ENCODE results near the gene SDHB. TPM values are rescaled to one million over a fixed set of nuclear protein-coding genes. Genes with fewer than 3 reads are reported as not detected.

SDHB gene
- total and polyA plus RNA-seq, 2 donors from 2014 or later, result 92.0 to 313 TPM

- no peak overlapping the region for H3K27ac ChIP-seq (ENCODE audit: low read depth in 2 of 2, low read length in 2 of 2)
- FAIRE-seq, result no peak
- no peak overlapping the region for H3K4me3 ChIP-seq (ENCODE audit: low read length in 3 of 3)
- TF ChIP-seq, protein P1, sequence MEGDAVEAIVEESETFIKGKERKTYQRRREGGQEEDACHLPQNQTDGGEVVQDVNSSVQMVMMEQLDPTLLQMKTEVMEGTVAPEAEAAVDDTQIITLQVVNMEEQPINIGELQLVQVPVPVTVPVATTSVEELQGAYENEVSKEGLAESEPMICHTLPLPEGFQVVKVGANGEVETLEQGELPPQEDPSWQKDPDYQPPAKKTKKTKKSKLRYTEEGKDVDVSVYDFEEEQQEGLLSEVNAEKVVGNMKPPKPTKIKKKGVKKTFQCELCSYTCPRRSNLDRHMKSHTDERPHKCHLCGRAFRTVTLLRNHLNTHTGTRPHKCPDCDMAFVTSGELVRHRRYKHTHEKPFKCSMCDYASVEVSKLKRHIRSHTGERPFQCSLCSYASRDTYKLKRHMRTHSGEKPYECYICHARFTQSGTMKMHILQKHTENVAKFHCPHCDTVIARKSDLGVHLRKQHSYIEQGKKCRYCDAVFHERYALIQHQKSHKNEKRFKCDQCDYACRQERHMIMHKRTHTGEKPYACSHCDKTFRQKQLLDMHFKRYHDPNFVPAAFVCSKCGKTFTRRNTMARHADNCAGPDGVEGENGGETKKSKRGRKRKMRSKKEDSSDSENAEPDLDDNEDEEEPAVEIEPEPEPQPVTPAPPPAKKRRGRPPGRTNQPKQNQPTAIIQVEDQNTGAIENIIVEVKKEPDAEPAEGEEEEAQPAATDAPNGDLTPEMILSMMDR (IDR thresholded peaks at IDR 0.05; ENCODE audit: borderline replicate concordance, extremely low read depth, insufficient read depth), result no peak
- H3K9me3 ChIP-seq (ENCODE audit: control insufficient read depth in 2 of 3, insufficient read depth in 1 of 3, low read length in 3 of 3), result peaks cover 0 to 2% (median 0%) of the 10 kb centered on the region in 3 donors
- H3K36me3 ChIP-seq (ENCODE audit: control insufficient read depth in 2 of 3, insufficient read depth in 3 of 3, low read length in 3 of 3), result no peaks in the 10 kb centered on the region
- intact Hi-C loops (cut with DNase I), result no loop called here
- H3K9ac ChIP-seq (ENCODE audit: low read length in 3 of 3), result no peak overlapping the region
- no peaks in the 10 kb centered on the region for H3K4me1 ChIP-seq (ENCODE audit: control insufficient read depth in 2 of 3, insufficient read depth in 2 of 3, low read depth in 1 of 3, low read length in 3 of 3)
- no peak for DNase-seq
- no peaks in the 10 kb centered on the region for H3K27me3 ChIP-seq (ENCODE audit: control insufficient read depth, insufficient read depth, low read length)
Measured at GRCh38 chr1:17067465-17068240, 13.8 kb upstream of the SDHB start.

DNA sequence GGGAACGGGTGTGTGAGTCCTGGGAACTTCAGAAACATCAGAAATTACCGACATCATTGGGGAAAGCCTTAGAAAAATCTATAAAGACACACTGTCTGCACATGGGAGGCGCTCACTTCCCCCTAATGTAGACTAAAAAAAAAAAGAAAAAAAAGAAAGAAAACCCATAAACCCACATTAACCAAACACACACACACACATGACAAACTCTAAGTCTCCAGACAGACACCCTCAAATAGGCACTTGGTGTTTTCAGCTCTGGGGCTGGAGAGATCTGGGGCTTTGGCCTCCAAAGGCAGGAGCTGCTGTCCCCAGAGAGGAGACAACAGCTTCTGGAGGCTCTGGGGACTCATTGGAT lies 13.2 kb upstream of the SDHB start:
- Histone ChIP-seq H3K4me1 (ENCODE audit: control insufficient read depth in 2 of 3, insufficient read depth in 2 of 3, low read depth in 1 of 3, low read length in 3 of 3) (no peaks in the 10 kb centered on the region), H3K27me3 (ENCODE audit: control insufficient read depth, insufficient read depth, low read length) (no peaks in the 10 kb centered on the region), H3K9me3 (ENCODE audit: control insufficient read depth in 2 of 3, insufficient read depth in 1 of 3, low read length in 3 of 3) (peaks cover 0 to 2% (median 0%) of the 10 kb centered on the region in 3 donors), H3K4me3 (ENCODE audit: low read length in 3 of 3) (no peak overlapping the region), H3K9ac (ENCODE audit: low read length in 3 of 3) (no peak overlapping the region), H3K36me3 (ENCODE audit: control insufficient read depth in 2 of 3, insufficient read depth in 3 of 3, low read length in 3 of 3) (no peaks in the 10 kb centered on the region), H3K27ac (ENCODE audit: low read depth in 2 of 2, low read length in 2 of 2) (no peak overlapping the region)
- intact Hi-C loops (cut with DNase I), result no loop called here
- FAIRE-seq (no peak), DNase-seq (no peak)
- TF ChIP-seq, protein P1 (IDR thresholded peaks at IDR 0.05; ENCODE audit: borderline replicate concordance, extremely low read depth, insufficient read depth), result no peak

- H3K9me3 ChIP-seq (ENCODE audit: control insufficient read depth in 2 of 3, insufficient read depth in 1 of 3, low read length in 3 of 3), result peaks cover 0 to 2% (median 0%) of the 10 kb centered on the region in 3 donors
- H3K27ac ChIP-seq (ENCODE audit: low read depth in 2 of 2, low read length in 2 of 2), result no peak overlapping the region
- no peak overlapping the region for H3K9ac ChIP-seq (ENCODE audit: low read length in 3 of 3)
- H3K36me3 ChIP-seq (ENCODE audit: control insufficient read depth in 2 of 3, insufficient read depth in 3 of 3, low read length in 3 of 3), result no peaks in the 10 kb centered on the region
- H3K4me1 ChIP-seq (ENCODE audit: control insufficient read depth in 2 of 3, insufficient read depth in 2 of 3, low read depth in 1 of 3, low read length in 3 of 3), result no peaks in the 10 kb centered on the region
- intact Hi-C loops (cut with DNase I), result no loop called here
- DNase-seq (no peak), FAIRE-seq (no peak)
- H3K4me3 ChIP-seq (ENCODE audit: low read length in 3 of 3), result no peak overlapping the region
- H3K27me3 ChIP-seq (ENCODE audit: control insufficient read depth, insufficient read depth, low read length), result no peaks in the 10 kb centered on the region
- TF ChIP-seq, protein P1 (IDR thresholded peaks at IDR 0.05; ENCODE audit: borderline replicate concordance, extremely low read depth, insufficient read depth), result no peak
Measured at GRCh38 chr1:17066361-17067068, 12.7 kb upstream of the SDHB start.

Measured in kidney (tissue), 14 donors.